Measurements from ENCODE around the gene SNRNP27.

SNRNP27 gene

DNA sequence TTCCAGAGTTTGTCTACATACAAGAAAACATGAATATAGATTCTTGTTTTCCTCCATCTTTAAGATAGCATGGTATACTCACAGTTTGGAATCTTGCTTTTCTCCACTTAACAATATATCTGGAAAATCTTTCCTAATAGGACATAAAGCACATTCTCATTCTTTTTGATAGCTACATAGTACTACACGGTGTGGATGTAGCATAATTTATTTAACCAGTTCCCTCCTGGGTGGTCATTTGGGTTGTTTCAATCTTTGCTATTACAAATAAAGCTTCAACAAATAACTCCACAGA is 40.8 kb downstream of the SNRNP27 start:
- no peak for TF ChIP-seq CTCF (IDR thresholded peaks at IDR 0.05)
- no peak for TF ChIP-seq ZFX (IDR thresholded peaks at IDR 0.05; ENCODE audit: borderline replicate concordance)

DNA sequence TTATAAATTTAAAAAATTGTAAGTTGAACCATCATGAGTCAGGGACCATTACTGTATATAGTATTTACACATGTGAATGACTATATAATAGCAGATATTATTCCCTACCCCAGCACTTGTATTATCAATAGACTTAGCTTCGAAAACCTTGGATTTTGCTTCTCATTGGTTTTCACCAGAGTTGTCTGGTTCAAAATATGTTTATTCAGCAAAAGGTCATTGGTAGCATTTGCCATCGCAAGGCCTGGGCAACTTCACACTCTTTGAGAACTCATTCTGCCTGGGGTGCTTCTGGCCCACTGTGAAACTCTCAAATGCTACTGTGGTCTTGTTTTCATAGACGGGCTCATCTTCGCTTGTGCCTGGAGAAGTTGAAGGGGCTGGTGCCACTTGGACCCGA is 41.3 kb downstream of the SNRNP27 start:
- TF ChIP-seq ZFX (IDR thresholded peaks at IDR 0.05; ENCODE audit: borderline replicate concordance): no peak
- TF ChIP-seq CTCF (IDR thresholded peaks at IDR 0.05): no peak
- H3K27ac ChIP-seq: no peak overlapping the region

More for the DNA sequence above, 40.8 kb downstream of the SNRNP27 start:
- H3K27ac ChIP-seq: no peak overlapping the region

DNA sequence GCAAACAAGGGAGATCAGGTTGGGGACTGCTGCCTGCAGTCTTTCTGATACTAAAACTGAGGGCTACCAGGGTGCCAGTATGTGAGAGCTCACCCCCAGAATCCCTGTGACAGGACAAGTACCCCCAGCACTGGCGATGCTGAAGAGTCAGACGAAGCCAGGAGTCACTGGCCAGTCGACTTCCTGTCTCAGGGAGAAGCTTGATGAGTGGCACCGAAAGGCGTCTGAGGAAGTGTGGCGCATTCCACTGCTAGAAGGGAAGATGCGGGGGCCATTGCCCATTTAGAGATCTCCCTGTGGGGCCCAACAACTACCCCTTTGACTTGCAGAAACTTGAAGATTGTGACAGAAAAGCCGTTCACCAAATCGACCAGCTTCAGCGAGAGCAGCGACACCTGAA is 43.1 kb downstream of the SNRNP27 start:
- no peak overlapping the region for H3K27ac ChIP-seq
- no peak for TF ChIP-seq CTCF (IDR thresholded peaks at IDR 0.05)
- TF ChIP-seq ZFX (IDR thresholded peaks at IDR 0.05; ENCODE audit: borderline replicate concordance): no peak

DNA sequence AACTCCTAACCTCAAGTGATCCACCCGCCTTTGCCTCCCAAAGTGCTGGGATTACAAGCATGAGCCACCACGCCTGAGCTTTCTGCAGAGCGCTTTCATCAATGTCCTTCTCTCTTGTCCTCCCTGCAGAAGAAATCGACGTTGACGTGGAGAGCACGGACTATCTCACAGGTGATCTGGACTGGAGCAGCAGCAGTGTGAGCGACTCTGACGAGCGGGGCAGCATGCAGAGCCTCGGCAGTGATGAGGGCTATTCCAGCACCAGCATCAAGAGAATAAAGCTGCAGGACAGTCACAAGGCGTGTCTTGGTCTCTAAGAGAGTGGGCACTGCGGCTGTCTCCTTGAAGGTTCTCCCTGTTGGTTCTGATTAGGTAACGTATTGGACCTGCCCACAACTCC is 44.2 kb downstream of the SNRNP27 start:
- TF ChIP-seq ZFX (IDR thresholded peaks at IDR 0.05; ENCODE audit: borderline replicate concordance) (no peak), CTCF (IDR thresholded peaks at IDR 0.05) (no peak)
- H3K27ac ChIP-seq: no peak overlapping the region

- TF ChIP-seq ZFX (IDR thresholded peaks at IDR 0.05; ENCODE audit: borderline replicate concordance) (no peak), CTCF (IDR thresholded peaks at IDR 0.05) (no peak)
- no peak overlapping the region for H3K27ac ChIP-seq
Measured at GRCh38 chr2:69939722-69940121, 46.0 kb downstream of the SNRNP27 start.

- H3K27ac ChIP-seq: no peak overlapping the region
- no peak for TF ChIP-seq CTCF (IDR thresholded peaks at IDR 0.05)
- TF ChIP-seq ZFX (IDR thresholded peaks at IDR 0.05; ENCODE audit: borderline replicate concordance): no peak
Measured at GRCh38 chr2:69940691-69941090, 46.9 kb downstream of the SNRNP27 start.

DNA sequence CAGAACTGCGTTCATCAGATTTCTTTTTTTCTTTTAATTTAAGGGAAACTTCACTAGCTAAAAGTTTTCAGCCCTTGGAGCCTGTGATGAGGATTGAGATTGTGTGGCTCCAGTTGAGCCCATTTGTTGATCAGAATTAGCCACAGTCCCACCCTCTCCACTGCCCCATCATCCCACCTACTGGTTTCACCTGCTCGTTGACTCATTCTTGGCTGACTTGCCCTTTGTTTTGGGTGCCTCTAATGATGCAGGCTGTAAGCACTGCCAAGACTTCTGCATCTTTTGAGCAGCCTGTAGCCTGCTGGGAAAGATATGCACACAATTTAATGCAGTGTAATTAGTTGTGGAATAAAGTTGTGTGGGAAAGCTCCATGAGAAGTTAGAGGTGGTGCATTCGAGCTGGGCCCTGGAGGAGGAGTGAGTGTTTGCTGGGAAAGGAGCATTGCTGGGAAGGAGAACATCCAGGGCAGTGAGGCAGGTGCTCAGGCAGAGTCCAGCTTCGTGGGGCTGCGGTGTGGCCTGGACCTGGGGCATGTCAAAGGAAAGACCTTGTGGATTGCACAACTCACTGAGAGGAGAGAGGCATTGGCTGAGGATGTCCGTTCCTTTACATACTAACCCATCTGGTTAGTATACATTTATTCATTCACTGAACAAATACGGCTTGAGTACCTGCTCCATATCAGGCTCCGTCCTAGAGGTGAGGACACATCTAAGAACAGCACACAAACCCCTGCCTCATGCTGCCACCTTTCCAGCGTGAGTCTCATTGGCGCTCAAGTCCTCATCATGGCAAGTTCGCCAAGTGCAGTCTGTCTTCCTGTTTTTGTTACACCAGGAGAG is 49.5 kb downstream of the SNRNP27 start:
- H3K27ac ChIP-seq: no peak overlapping the region
- TF ChIP-seq ZFX (IDR thresholded peaks at IDR 0.05; ENCODE audit: borderline replicate concordance): no peak
